ENCODE results near the gene SLC6A11. TPM values are rescaled to one million over a fixed set of nuclear protein-coding genes. Genes with fewer than 3 reads are reported as not detected.

Gene SLC6A11
- total RNA-seq, 4 donors from 2014 or later, result 0.05 TPM; not detected in 3

DNA sequence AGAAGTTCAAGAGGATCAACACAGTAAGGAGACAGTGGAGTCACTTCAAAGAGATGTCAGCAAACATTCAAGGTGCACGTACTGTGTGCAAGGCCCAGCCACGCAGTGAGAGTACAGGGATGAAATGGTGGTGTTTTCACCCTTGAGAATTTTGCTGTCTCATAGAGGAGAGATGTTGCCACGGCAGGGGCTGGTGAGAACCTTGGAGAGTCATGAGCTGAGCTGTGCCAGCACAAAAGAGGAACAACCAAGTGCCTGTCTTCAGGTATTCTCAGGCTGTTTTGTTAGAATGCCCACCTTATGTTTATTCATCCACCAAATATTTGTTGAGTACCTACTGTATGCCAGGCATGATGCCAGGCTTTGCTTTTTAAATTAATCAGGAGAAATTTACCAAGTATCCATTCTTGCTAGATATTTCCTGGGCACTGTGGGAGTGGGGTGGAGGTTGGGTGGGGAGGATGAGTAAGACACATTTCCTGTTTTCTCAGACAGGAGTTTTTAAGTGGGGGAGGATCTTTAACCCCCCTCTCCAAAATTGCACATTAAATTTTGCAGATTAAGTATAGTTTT lies 72.6 kb downstream of the SLC6A11 start:
- WGBS, 2 donors (ENCODE audit: low coverage in 1 of 2), result 50 to 63% methylated on average over 3 of the region's 3 CpGs
- no peak overlapping the region for H3K4me3 ChIP-seq
- H3K4me1 ChIP-seq, result no peaks in the 10 kb centered on the region
- H3K27me3 ChIP-seq, result peaks cover 19% of the 10 kb centered on the region
- ATAC-seq, result no peak
- H3K9me3 ChIP-seq, result peaks cover 0 to 31% (median 0%) of the 10 kb centered on the region in 3 donors
- TF ChIP-seq EP300 (IDR thresholded peaks at IDR 0.05) (no peak), POLR2AphosphoS5 (IDR thresholded peaks at IDR 0.05) (no peak), POLR2A (IDR thresholded peaks at IDR 0.05) (no peak), CTCF (IDR thresholded peaks at IDR 0.05) (no peak)
- H3K27ac ChIP-seq, result no peak overlapping the region
- H3K36me3 ChIP-seq, result no peaks in the 10 kb centered on the region

GRCh38 chr3:10889206-10889960 lies 73.4 kb downstream of the SLC6A11 start:
- no peaks in the 10 kb centered on the region for H3K4me1 ChIP-seq
- H3K9me3 ChIP-seq, result peaks cover 0 to 31% (median 0%) of the 10 kb centered on the region in 3 donors
- peaks cover 23% of the 10 kb centered on the region for H3K27me3 ChIP-seq
- H3K36me3 ChIP-seq, result no peaks in the 10 kb centered on the region
- no peak for TF ChIP-seq POLR2AphosphoS5 (IDR thresholded peaks at IDR 0.05)
- no peak for TF ChIP-seq EP300 (IDR thresholded peaks at IDR 0.05)
- TF ChIP-seq CTCF (IDR thresholded peaks at IDR 0.05), result no peak
- no peak for TF ChIP-seq POLR2A (IDR thresholded peaks at IDR 0.05)
- ATAC-seq, result no peak
- no peak overlapping the region for H3K4me3 ChIP-seq
- WGBS, 2 donors (ENCODE audit: low coverage in 1 of 2), result 57 to 81% methylated on average over 1 to 2 of the region's 2 CpGs
- no peak overlapping the region for H3K27ac ChIP-seq

DNA sequence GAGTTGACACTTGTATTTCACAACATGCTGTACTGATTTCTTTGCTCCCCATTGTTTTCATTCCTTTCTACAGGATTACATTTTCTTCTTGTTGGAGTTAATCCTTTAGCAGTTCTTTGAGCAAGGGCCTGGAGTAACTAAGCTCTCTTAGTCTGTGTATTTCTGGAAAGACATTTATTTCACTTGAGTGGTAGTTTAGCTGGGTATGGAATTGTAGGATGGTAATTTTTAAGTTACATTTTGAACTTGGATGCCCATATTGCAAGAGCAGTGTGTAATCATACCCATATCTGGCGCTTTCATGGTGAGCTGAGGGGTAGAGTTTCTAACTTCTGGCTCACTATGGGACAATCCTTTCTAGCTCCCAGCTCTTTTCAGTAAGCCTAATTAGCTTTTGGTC lies 74.6 kb downstream of the SLC6A11 start:
- Histone ChIP-seq H3K27me3 (peaks cover 22% of the 10 kb centered on the region), H3K27ac (no peak overlapping the region), H3K4me3 (no peak overlapping the region), H3K36me3 (no peaks in the 10 kb centered on the region), H3K4me1 (no peaks in the 10 kb centered on the region), H3K9me3 (peaks cover 0 to 31% (median 0%) of the 10 kb centered on the region in 3 donors)
- no peak for ATAC-seq
- TF ChIP-seq EP300 (IDR thresholded peaks at IDR 0.05), result no peak
- no peak for TF ChIP-seq CTCF (IDR thresholded peaks at IDR 0.05)
- no peak for TF ChIP-seq POLR2AphosphoS5 (IDR thresholded peaks at IDR 0.05)
- no peak for TF ChIP-seq POLR2A (IDR thresholded peaks at IDR 0.05)
- 20 to 70% methylated on average over 1 of the region's 1 CpG for WGBS, 2 donors (ENCODE audit: low coverage in 1 of 2)

- no peak overlapping the region for H3K4me3 ChIP-seq
- H3K36me3 ChIP-seq, result no peaks in the 10 kb centered on the region
- no peaks in the 10 kb centered on the region for H3K4me1 ChIP-seq
- 72 to 76% methylated on average over 2 to 5 of the region's 5 CpGs for WGBS, 2 donors (ENCODE audit: low coverage in 1 of 2)
- H3K9me3 ChIP-seq, result peaks cover 0 to 31% (median 0%) of the 10 kb centered on the region in 3 donors
- no peak overlapping the region for H3K27ac ChIP-seq
- TF ChIP-seq EP300 (IDR thresholded peaks at IDR 0.05), result no peak
- TF ChIP-seq CTCF (IDR thresholded peaks at IDR 0.05), result no peak
- no peak for TF ChIP-seq POLR2A (IDR thresholded peaks at IDR 0.05)
- TF ChIP-seq POLR2AphosphoS5 (IDR thresholded peaks at IDR 0.05), result no peak
- H3K27me3 ChIP-seq, result peaks cover 14% of the 10 kb centered on the region
- no peak for ATAC-seq
Observed at GRCh38 chr3:10892622-10893021, 76.6 kb downstream of the SLC6A11 start.

All from gastroesophageal sphincter (tissue), 4 donors.